ENCODE measurements around the gene SLC39A11.
"Not testable (repeated sequence)": the region's sequence is repeated elsewhere in the genome, so short reads cannot be mapped to it uniquely, and the experiment has no call there.

Gene SLC39A11

GRCh38 chr17:72639711-72640110, 452.8 kb downstream of the SLC39A11 start:
- no peak for DNase-seq

GRCh38 chr17:72638932-72639331, 453.6 kb downstream of the SLC39A11 start:
- not testable (repeated sequence) for DNase-seq

GRCh38 chr17:72635034-72635635, 457.4 kb downstream of the SLC39A11 start:
- DNase-seq: no peak

- no peak for DNase-seq
These were observed 457.9 kb downstream of the SLC39A11 start for GRCh38 chr17:72634621-72635020.

- no peak for DNase-seq
These were observed 460.4 kb downstream of the SLC39A11 start for GRCh38 chr17:72631949-72632684.

GRCh38 chr17:72631568-72631948, 460.9 kb downstream of the SLC39A11 start:
- DNase-seq: no peak

- DNase-seq: no peak
These were observed 467.8 kb downstream of the SLC39A11 start for GRCh38 chr17:72624652-72625051.

- DNase-seq: no peak
These were observed 468.3 kb downstream of the SLC39A11 start for GRCh38 chr17:72624226-72624625.

- no peak for DNase-seq
These were observed 469.6 kb downstream of the SLC39A11 start for GRCh38 chr17:72622661-72623433.

- DNase-seq: no peak
These were observed 472.4 kb downstream of the SLC39A11 start for GRCh38 chr17:72619976-72620650.

- DNase-seq: no peak
These were observed 474.4 kb downstream of the SLC39A11 start for GRCh38 chr17:72618001-72618509.

- DNase-seq: no peak
These were observed 474.9 kb downstream of the SLC39A11 start for GRCh38 chr17:72617557-72617956.

GRCh38 chr17:72616447-72616846, 476.0 kb downstream of the SLC39A11 start:
- no peak for DNase-seq

- no peak for DNase-seq
These were observed 476.9 kb downstream of the SLC39A11 start for GRCh38 chr17:72615627-72615991.

- no peak for DNase-seq
These were observed 477.4 kb downstream of the SLC39A11 start for GRCh38 chr17:72614871-72615626.

GRCh38 chr17:72614476-72614870, 478.0 kb downstream of the SLC39A11 start:
- DNase-seq: no peak

GRCh38 chr17:72613806-72614292, 478.6 kb downstream of the SLC39A11 start:
- no peak for DNase-seq

- no peak for DNase-seq
These were observed 479.1 kb downstream of the SLC39A11 start for GRCh38 chr17:72613396-72613795.

GRCh38 chr17:72611172-72611571, 481.3 kb downstream of the SLC39A11 start:
- DNase-seq: no peak

GRCh38 chr17:72609501-72609900, 483.0 kb downstream of the SLC39A11 start:
- DNase-seq: no peak

GRCh38 chr17:72608436-72608835, 484.1 kb downstream of the SLC39A11 start:
- DNase-seq: no peak

GRCh38 chr17:72606656-72607055, 485.8 kb downstream of the SLC39A11 start:
- DNase-seq: no peak
